Skeletal muscle cell (primary cell): ENCODE results near the gene LCE2A.

Experiments
- DNase-seq: peaks from one replicate; pipeline ENCODE4 v3.0.0-alpha.2; 2010; ENCODE audit warnings: low read depth
- H3K4me3 ChIP-seq: 2 replicates; pipeline ENCODE4 v1.5.1; 2011; ENCODE audit warnings: low read depth, mild to moderate bottlenecking, control low read depth, low read length, moderate library complexity

LCE2A gene

GRCh38 chr1:152737997-152738396 lies 39.9 kb downstream of the LCE2A start:
- H3K4me3 ChIP-seq = no peak overlapping the region
- no peak for DNase-seq

GRCh38 chr1:152739841-152740240 lies 41.7 kb downstream of the LCE2A start:
- no peak for DNase-seq
- H3K4me3 ChIP-seq = no peak overlapping the region

GRCh38 chr1:152741656-152742055 lies 43.5 kb downstream of the LCE2A start:
- no peak for DNase-seq

GRCh38 chr1:152743371-152744145 lies 45.4 kb downstream of the LCE2A start:
- H3K4me3 ChIP-seq = no peak overlapping the region
- no peak for DNase-seq

More at GRCh38 chr1:152741656-152742055, 43.5 kb downstream of the LCE2A start:
- no peak overlapping the region for H3K4me3 ChIP-seq

- no peak for DNase-seq
Measured at GRCh38 chr1:152745289-152745704, 47.2 kb downstream of the LCE2A start.

GRCh38 chr1:152745765-152746444 lies 47.8 kb downstream of the LCE2A start:
- H3K4me3 ChIP-seq = no peak overlapping the region
- DNase-seq = no peak

More at GRCh38 chr1:152745289-152745704, 47.2 kb downstream of the LCE2A start:
- H3K4me3 ChIP-seq = no peak overlapping the region

- DNase-seq = no peak
- no peak overlapping the region for H3K4me3 ChIP-seq
Measured at GRCh38 chr1:152747831-152748230, 49.7 kb downstream of the LCE2A start.
